HFF-Myc (cell line): ENCODE measurements around the gene SCO2.

Experiments used
- DNase-seq: peaks from one replicate; pipeline ENCODE4 v3.0.0-alpha.2; 2011; ENCODE audit warnings: low read depth; ENCODE audit errors: extremely low read depth
- H3K4me3 ChIP-seq: replicated peaks from 2 replicates; pipeline ENCODE4 v1.5.1; 2011; ENCODE audit warnings: low read depth, mild to moderate bottlenecking, control low read depth, low read length
- CTCF ChIP-seq: IDR thresholded peaks from 2 replicates; pipeline ENCODE4 v1.5.1; 2012; ENCODE audit warnings: mild to moderate bottlenecking, low read depth, low read length, control low read depth; ENCODE audit errors: missing control alignments

SCO2 gene

GRCh38 chr22:50481440-50482106, 43.8 kb downstream of the SCO2 start, which contains the start of gene ADM2:
Gene ADM2, plus strand, starts transcription at chr22:50481543. Its CDS starts 305 bp downstream, at chr22:50481848.
- peak within 1 kb of the TSS; percentile 25 for H3K4me3 ChIP-seq
- DNase-seq: no peak
- TF ChIP-seq CTCF: no peak

- no peak for DNase-seq
- H3K4me3 ChIP-seq: no peak overlapping the region
- no peak for TF ChIP-seq CTCF
Observed at GRCh38 chr22:50481045-50481439, 44.4 kb downstream of the SCO2 start.

- H3K4me3 ChIP-seq: no peak overlapping the region
- no peak for TF ChIP-seq CTCF
- DNase-seq: no peak
Observed at GRCh38 chr22:50479721-50480120, 45.7 kb downstream of the SCO2 start.

- DNase-seq: no peak
- TF ChIP-seq CTCF: no peak
- H3K4me3 ChIP-seq: no peak overlapping the region
Observed at GRCh38 chr22:50477923-50478322, 47.5 kb downstream of the SCO2 start.

- no peak overlapping the region for H3K4me3 ChIP-seq
- TF ChIP-seq CTCF: no peak
- no peak for DNase-seq
Observed at GRCh38 chr22:50476868-50477267, 48.5 kb downstream of the SCO2 start.

GRCh38 chr22:50475652-50476002, 49.8 kb downstream of the SCO2 start:
- TF ChIP-seq CTCF: no peak
- DNase-seq: no peak
- peak overlapping the region; percentile 69; the same call in 1 of the 2 replicates for H3K4me3 ChIP-seq
